PFSK-1 (cell line): Measurements from ENCODE around the gene TREX2.

Experiments
- POLR2AphosphoS5 ChIP-seq: IDR thresholded peaks from 2 replicates; pipeline ENCODE4 v1.6.1; 2012; ENCODE audit warnings: low read depth, mild to moderate bottlenecking, control low read depth, low read length, moderate library complexity
- REST ChIP-seq, 2 experiments: IDR thresholded peaks; 2 replicates each; pipeline versions ENCODE4 v1.6.1 to v1.8.0; 2011 to 2012; ENCODE audit warnings: low read depth in 2 of 2, low read length in 2 of 2, control low read depth in 1 of 2, inconsistent platforms in 1 of 2, mild to moderate bottlenecking in 1 of 2, moderate library complexity in 1 of 2; ENCODE audit not compliant: insufficient read depth in 1 of 2
- SIN3A ChIP-seq: IDR thresholded peaks from 2 replicates; pipeline ENCODE4 v1.6.1; 2012; ENCODE audit warnings: mild to moderate bottlenecking, low read length, moderate library complexity, borderline replicate concordance; ENCODE audit not compliant: insufficient read depth

GRCh38 chrX:153473126-153473525 is 27.3 kb upstream of the TREX2 start:
- no peak for TF ChIP-seq SIN3A
- TF ChIP-seq REST (IDR thresholded peaks at IDR 0.05; ENCODE audit: insufficient read depth in 1 of 2, low read depth in 2 of 2, low read length in 2 of 2), result no peak
- TF ChIP-seq POLR2AphosphoS5, result no peak
